Thyroid gland (tissue), 4 donors: ENCODE measurements around the gene PTPN14.

Experiments
- POLR2A ChIP-seq, 2 donors: fragments of 450-650 bp; IDR thresholded peaks; one replicate each; pipeline ENCODE4 v1.6.1; 2017; ENCODE audit warnings: antibody characterized with exemption in 2 of 2, mild to moderate bottlenecking in 2 of 2, moderate library complexity in 1 of 2
- TF ChIP-seq, protein P1 (sequence below), 6 experiments: fragments of 200-600 bp in 3 of 6; fragments of 450-650 bp in 3 of 6; sonication (generic) in 3 of 6; IDR thresholded peaks; one replicate each; pipeline ENCODE4 v1.5.1; 2016 to 2019; ENCODE audit warnings: antibody characterized with exemption in 6 of 6, mild to moderate bottlenecking in 2 of 6, inconsistent platforms in 1 of 6, moderate library complexity in 1 of 6

DNA sequence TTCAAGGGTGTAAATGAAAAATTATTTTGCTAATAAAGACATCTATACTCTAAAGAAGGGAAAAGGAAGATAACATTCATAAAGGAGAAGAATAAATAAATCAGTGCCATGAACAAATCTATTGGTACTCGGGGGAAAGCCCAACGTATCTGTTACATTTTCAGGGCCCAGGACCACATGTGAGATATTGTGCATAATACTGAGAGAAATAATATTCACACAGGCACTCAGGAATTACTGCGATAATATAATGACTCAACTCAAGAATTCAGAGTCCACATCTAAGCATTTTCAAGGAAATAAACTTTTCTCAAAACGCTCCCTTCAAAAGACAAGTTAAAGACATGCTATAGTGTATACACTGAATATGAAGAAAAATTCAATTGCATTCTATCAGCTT lies 161.7 kb downstream of the PTPN14 start:
- TF ChIP-seq, protein P1, sequence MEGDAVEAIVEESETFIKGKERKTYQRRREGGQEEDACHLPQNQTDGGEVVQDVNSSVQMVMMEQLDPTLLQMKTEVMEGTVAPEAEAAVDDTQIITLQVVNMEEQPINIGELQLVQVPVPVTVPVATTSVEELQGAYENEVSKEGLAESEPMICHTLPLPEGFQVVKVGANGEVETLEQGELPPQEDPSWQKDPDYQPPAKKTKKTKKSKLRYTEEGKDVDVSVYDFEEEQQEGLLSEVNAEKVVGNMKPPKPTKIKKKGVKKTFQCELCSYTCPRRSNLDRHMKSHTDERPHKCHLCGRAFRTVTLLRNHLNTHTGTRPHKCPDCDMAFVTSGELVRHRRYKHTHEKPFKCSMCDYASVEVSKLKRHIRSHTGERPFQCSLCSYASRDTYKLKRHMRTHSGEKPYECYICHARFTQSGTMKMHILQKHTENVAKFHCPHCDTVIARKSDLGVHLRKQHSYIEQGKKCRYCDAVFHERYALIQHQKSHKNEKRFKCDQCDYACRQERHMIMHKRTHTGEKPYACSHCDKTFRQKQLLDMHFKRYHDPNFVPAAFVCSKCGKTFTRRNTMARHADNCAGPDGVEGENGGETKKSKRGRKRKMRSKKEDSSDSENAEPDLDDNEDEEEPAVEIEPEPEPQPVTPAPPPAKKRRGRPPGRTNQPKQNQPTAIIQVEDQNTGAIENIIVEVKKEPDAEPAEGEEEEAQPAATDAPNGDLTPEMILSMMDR (IDR thresholded peaks at IDR 0.05), result no peak
- TF ChIP-seq POLR2A (IDR thresholded peaks at IDR 0.05), result no peak
